GM18508 (cell line): ENCODE results near the gene RIBC2.
"Not testable (repeated sequence)": the region's sequence is repeated elsewhere in the genome, so short reads cannot be mapped to it uniquely, and the experiment has no call there.

ENCODE experiments used
- ATAC-seq: cut with Tn5 transposase; IDR thresholded peaks from one replicate; pipeline ENCODE4 v1.9.1; 2021; ENCODE audit warnings: moderate number of reproducible peaks; ENCODE audit not compliant: insufficient read depth, unreplicated experiment

RIBC2 gene

GRCh38 chr22:45446216-45446615, 32.7 kb downstream of the RIBC2 start:
- no peak for ATAC-seq

DNA sequence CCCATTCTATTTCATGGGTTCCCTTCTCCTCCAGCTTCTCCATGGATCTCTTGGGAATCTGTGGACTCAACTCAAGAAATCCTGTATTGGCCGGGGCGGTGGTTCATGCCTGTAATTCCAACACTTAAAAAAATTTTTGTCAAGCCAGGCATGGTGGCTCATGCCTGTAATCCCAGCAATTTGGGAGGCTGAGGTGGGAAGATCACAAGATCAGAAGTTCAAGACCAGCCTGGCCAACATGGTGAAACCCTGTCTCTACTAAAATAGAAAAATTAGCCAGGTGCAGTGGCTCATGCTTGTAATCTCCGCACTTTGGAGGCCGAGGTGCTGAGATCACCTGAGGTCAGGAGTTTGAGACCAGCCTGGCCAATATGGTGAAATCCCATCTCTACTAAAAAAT, 34.1 kb downstream of the RIBC2 start:
- ATAC-seq: not testable (repeated sequence)

DNA sequence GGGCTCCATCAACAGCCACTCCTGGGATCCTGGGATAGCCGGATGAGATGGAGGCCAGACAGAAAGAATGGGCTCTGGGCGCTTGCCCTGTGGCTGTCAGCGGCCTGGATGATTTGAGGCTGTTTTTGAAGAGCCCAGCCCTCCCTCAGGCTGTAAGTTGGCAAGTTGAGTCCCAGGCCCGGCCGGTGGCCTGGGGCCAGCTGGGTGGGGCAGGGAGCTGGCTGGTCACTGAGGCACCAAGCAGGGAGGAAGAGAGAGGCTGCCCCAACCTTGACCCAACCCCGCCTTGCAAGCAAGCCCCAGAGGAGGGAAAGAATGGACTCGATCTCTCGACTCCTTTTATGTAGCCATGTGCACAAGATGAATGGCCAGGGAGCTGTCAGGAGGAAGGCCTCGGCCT, 34.9 kb downstream of the RIBC2 start:
- no peak for ATAC-seq

DNA sequence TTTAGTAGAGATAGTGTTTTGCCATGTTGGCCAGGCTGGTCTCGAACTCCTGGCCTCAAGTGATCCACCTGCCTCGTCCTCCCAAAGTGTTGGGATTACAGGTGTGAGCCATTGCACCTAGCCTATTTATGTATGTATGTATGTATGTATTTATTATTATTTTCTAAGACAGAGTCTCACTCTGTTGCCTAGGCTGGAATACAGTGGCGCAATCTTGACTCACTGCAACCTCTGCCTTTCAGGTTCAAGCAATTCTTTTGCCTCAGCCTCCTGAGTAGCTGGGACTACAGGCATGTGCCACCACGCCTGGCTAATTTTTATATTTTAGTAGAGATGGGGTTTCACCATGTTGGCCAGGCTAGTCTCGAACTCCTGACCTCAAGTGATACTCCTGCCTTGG, 35.9 kb downstream of the RIBC2 start:
- not testable (repeated sequence) for ATAC-seq

DNA sequence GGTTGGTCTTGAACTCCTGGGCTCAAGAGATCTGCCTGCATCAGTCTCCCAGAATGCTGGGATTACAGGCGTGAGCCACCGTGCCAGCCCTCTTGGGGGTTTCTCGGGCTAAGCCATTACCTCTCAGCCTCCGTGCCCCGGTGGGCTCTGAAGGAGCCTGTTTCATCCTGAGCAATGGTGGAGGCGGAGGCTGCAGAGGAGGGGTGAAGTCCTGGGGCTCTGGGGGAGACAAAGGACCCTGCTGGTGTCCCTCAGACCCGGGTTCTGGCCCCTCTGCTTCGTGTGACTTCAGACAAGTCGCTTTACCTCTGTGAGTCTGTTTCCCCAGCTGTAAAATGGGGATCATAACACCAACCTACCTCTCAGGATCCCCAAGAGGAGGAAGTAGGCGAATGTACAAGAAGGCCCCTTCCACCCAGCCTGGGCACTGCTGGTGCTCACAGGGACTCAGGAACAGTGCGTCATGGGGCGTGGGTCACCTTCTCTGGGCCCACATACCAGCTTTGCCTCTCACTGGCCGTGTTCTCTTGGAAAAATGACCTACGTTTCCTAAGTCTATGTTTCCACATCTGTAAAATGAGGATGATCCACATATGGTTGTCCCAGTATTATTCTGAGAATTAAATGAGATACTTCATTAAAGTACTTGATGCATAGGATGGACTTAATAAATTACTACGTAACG, 36.8 kb downstream of the RIBC2 start:
- ATAC-seq: no peak

DNA sequence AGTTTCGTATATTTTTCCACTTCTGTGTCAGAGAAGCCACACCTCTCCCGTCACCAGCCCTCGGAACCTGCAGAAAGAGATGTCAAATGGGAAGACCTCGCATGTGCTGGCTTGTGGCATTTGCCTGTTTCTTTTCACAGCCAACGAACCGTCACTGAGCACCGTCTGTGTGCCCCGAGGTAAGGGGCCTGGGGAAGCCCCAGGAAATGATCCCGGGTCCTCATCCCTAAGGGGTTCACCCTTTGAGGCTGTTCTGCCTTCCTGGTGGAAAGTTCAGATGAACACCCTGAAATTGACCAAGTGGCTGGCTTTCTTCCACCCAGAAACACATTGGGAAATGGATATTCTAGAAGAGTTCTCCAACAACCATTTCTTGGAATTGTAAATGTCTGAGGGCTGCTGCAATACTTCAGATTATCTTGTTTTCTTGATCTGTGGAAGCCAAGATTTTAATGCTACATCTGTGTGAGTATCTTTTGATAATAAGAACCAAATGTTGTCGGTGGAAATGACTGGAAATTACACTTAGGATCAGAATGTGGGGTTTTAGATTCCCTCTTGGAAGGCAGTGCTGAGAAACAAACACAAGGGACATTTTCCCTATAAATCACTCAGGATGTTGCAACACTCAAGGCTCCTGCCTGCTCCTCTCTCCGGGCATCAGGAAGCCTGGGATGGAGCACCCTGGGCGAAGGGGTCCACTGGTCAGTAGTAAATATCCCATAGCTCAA, 37.6 kb downstream of the RIBC2 start:
- ATAC-seq: no peak

- no peak for ATAC-seq
Measured at GRCh38 chr22:45451972-45452371, 38.5 kb downstream of the RIBC2 start.

DNA sequence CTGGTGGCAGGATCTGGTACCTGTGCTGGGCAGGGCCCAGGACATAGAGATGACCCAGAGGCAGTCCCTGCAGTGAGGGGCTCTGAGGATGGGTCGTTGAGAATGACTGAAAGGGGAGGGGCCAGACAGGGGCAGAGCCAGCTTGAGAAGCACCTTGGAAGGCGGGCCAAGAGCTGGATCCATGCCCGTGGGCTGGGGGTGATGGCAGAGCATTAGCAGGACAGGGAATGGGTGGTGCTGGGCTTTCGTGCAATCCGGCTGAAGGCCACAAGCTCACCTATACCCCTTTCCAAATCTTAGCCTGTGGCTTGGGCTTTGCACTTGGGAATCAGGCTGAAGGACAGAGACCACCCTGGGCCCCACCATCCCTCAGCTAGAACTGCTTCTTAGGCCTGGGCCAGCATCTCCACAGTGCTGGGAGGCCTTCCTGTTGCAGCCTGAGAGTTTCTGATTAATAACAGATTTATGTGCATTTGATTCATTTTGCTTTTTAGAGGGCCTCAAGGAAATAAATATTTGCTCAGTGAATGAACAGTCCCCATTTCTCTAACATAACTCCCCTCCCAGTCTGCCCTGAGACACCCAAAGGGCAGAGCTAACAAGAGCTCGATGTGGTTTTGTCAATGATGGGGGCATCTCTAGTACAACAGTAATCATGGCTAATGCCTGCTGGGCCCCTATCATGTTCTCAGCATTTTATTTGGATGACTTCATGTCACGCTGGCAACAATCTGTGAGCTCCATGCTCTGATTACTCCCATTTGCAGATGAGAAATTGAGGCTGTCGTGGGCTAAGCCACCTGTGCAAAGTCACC, 39.3 kb downstream of the RIBC2 start:
- no peak for ATAC-seq

- no peak for ATAC-seq
Measured at GRCh38 chr22:45453764-45454163, 40.3 kb downstream of the RIBC2 start.

- no peak for ATAC-seq
Measured at GRCh38 chr22:45454275-45454674, 40.8 kb downstream of the RIBC2 start.

- ATAC-seq: no peak
Measured at GRCh38 chr22:45455212-45455611, 41.7 kb downstream of the RIBC2 start.

DNA sequence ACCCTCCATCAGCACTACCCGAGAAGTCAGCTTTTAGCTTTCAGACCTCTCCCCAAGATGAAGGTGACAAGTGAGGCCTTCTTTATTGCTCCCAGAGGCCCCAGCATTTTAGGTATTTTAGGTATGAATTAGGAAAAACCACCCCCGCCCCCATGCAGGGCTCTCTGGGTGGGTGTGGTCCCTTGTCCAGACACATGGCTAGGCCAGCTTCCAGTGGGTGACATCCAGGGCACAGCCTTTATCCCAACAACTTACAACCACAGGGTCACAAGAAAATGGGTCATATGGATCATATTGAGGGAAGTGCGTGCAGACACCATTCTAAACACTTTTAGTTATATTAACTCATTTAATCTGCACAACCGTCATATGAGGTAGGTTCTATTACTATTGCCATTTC, 42.1 kb downstream of the RIBC2 start:
- ATAC-seq: no peak

GRCh38 chr22:45456811-45457210, 43.3 kb downstream of the RIBC2 start:
- no peak for ATAC-seq

DNA sequence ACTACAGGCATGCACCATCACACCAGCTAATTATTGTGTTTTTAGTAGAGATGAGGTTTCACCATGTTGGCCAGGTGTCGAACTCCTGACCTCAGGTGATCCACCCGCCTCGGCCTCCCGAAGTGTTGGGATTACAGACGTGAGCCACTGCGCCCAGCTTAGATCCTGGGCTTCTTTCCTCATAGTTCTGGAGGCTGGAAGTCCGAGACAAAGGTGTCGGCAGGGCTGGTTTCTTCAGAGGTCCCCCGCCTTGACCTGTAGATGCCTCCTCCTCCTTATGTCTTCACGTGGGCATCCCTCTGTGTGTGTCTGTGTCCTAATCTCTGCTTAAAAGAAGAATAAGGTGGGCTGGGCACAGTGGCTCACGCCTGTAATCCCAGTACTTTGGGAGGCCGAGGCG, 45.0 kb downstream of the RIBC2 start:
- no peak for ATAC-seq

GRCh38 chr22:45459235-45459634, 45.7 kb downstream of the RIBC2 start:
- no peak for ATAC-seq

GRCh38 chr22:45460288-45461109, 47.0 kb downstream of the RIBC2 start:
- ATAC-seq: no peak

DNA sequence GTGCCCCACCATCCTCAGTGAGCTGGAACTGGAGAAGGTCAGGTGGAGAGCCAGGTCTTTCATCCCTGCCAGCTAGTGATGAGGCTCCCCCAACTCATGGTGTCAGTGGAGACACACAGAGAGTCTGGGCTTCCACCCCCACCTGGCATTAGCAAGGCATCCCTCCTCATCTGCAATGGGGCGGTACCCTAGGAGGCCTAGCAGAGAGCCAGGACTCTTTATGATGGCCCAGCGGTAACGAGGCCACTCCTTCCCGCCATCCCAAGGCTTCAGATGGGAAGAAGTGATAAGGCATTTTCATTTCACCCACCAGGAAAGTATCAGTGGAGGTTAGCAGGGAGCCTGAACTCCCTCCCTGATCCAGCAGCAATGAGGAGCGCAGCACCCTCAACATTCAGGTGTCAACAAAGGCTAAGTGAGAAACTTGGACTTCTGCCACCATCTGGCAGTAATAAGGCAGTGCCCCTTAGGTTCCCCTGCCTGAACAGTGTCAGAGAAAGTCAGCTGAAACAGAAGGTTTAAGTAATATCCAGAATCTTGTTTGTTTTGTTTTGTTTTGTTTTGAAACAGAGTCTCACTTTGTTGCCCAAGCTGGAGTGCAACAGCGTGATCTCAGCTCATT, 48.7 kb downstream of the RIBC2 start:
- ATAC-seq: no peak

DNA sequence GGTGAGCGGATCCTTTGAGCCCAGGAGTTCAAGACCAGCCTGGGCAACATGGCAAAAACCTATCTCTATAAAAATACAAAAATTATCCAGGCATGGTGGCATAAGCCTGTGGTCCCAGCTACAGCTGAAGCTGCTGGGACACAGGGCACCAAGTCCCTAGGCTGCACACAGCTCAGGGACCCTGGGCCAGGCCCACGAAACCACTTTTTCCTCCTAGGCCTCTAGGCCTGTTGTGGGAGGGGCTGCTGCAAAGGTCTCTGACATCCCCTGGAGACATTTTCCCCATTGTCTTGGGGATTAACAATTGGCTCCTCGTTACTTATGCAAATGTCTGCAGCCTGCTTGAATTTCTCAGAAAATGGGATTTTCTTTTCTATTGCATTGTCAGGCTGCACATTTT, 50.2 kb downstream of the RIBC2 start:
- ATAC-seq: not testable (repeated sequence)

- ATAC-seq: no peak
Measured at GRCh38 chr22:45465633-45466032, 52.1 kb downstream of the RIBC2 start.

DNA sequence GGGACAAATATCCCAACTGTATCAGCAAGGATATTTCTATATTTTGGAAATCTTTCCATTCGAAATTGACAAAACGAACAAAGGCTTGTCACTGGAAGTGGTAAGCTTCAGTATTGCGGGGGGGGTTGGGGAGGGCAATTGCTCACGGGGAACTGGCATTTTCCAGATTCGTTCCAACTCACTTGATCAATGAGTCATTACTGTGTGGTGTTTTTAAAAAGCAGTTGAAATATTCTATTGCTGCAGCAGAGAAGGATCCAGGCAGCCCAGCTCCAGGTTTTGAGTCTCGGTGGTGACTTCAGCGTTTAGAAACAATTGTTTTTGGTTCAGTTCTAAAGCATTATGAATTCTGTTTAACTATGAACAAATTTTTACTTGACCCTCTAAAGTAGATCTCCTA, 55.4 kb downstream of the RIBC2 start:
- ATAC-seq: no peak
